ENCODE measurements around the gene SIAH1. TPM values are rescaled to one million over a fixed set of nuclear protein-coding genes. Genes with fewer than 3 reads are reported as not detected.
A peak's percentile ranks its signal among the peaks of the same experiment; 100 is the strongest.

SIAH1 gene
- total and polyA plus RNA-seq, 9 of the 15 experiments (the other 6 are each of a cell fraction or from before 2014, with no cell fraction given), result 4.1 to 14.3 (median 12.5) TPM

DNA sequence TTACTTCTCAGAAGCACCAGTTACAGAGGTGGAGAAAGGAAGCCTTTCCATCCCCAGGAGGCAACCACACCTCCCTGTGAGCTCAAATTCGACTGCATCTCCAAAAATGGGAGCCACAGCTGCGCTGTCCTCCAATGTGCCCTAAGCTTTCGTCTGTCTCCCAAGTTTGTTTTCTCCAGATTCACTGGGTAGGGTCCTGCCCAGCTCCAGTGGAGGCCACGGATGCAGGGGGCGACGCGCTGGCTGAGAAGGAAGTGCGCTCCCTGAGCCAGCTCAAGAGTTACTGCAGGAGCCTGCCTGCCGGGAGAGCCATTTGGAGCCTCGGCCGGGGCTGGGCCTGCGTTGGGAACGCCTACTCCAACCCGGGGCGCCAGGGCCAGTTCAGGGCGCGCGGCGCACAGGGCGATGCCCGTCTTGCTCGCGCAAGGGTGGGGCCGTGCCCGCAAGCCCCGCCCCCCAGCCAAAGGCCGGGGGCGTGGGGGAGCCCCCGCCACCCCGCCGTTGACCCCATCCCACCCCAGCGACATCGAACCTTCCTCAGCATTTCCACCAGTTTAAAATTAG is 19.5 kb downstream of the SIAH1 start (continued):
- TF ChIP-seq, protein P1, sequence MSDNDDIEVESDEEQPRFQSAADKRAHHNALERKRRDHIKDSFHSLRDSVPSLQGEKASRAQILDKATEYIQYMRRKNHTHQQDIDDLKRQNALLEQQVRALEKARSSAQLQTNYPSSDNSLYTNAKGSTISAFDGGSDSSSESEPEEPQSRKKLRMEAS (CRISPR knock-in tag; IDR thresholded peaks at IDR 0.05), result peak; percentile 53; the same call in 1 of the 2 replicates
- no peak for TF ChIP-seq RHOXF2B (CRISPR knock-in tag; conservative IDR thresholded peaks at IDR 0.05)
- TF ChIP-seq PTBP1 (IDR thresholded peaks at IDR 0.05; ENCODE audit: low read depth, low read length), result no peak
- TF ChIP-seq NFE2L1 (tag; IDR thresholded peaks at IDR 0.05; ENCODE audit: borderline replicate concordance, low read depth), result no peak
- no peak for TF ChIP-seq ZNF76 (CRISPR knock-in tag; IDR thresholded peaks at IDR 0.05; ENCODE audit: borderline replicate concordance)
- TF ChIP-seq RFX7 (CRISPR knock-in tag; IDR thresholded peaks at IDR 0.05), result no peak
- TF ChIP-seq C11orf30 (IDR thresholded peaks at IDR 0.05; ENCODE audit: low read depth), result no peak
- no peak for TF ChIP-seq XRCC4 (IDR thresholded peaks at IDR 0.05; ENCODE audit: extremely low read depth, insufficient read depth, insufficient read length)
- no peak for TF ChIP-seq PHB (CRISPR knock-in tag; IDR thresholded peaks at IDR 0.05)
- peak; percentile 43; the same call in 1 of the 2 replicates for TF ChIP-seq MYC (IDR thresholded peaks at IDR 0.05; ENCODE audit: low read depth, low read length)
- no peak for TF ChIP-seq MYC (CRISPR knock-in tag; IDR thresholded peaks at IDR 0.05; ENCODE audit: borderline replicate concordance, low read depth)
- no peak for TF ChIP-seq CEBPB (tag; IDR thresholded peaks at IDR 0.05)
- peak in 1 of 2 experiments; percentile 59; a peak in 1 of 4 replicates for TF ChIP-seq SIN3A (IDR thresholded peaks at IDR 0.05; ENCODE audit: borderline replicate concordance in 2 of 2, control insufficient read depth in 1 of 2, low read depth in 2 of 2, low read length in 2 of 2)
- TF ChIP-seq MEF2D (tag; conservative IDR thresholded peaks at IDR 0.05; ENCODE audit: low read depth), result no peak
- peak; percentile 79; the same call in 1 of the 2 replicates for TF ChIP-seq POLR2H (tag; IDR thresholded peaks at IDR 0.05; ENCODE audit: low read depth)
- no peak for TF ChIP-seq NR4A1 (CRISPR knock-in tag; IDR thresholded peaks at IDR 0.05)
- no peak for TF ChIP-seq NR4A1 (tag; IDR thresholded peaks at IDR 0.05)
- TF ChIP-seq MCM5 (IDR thresholded peaks at IDR 0.05; ENCODE audit: low read depth), result no peak
- TF ChIP-seq, protein P2, sequence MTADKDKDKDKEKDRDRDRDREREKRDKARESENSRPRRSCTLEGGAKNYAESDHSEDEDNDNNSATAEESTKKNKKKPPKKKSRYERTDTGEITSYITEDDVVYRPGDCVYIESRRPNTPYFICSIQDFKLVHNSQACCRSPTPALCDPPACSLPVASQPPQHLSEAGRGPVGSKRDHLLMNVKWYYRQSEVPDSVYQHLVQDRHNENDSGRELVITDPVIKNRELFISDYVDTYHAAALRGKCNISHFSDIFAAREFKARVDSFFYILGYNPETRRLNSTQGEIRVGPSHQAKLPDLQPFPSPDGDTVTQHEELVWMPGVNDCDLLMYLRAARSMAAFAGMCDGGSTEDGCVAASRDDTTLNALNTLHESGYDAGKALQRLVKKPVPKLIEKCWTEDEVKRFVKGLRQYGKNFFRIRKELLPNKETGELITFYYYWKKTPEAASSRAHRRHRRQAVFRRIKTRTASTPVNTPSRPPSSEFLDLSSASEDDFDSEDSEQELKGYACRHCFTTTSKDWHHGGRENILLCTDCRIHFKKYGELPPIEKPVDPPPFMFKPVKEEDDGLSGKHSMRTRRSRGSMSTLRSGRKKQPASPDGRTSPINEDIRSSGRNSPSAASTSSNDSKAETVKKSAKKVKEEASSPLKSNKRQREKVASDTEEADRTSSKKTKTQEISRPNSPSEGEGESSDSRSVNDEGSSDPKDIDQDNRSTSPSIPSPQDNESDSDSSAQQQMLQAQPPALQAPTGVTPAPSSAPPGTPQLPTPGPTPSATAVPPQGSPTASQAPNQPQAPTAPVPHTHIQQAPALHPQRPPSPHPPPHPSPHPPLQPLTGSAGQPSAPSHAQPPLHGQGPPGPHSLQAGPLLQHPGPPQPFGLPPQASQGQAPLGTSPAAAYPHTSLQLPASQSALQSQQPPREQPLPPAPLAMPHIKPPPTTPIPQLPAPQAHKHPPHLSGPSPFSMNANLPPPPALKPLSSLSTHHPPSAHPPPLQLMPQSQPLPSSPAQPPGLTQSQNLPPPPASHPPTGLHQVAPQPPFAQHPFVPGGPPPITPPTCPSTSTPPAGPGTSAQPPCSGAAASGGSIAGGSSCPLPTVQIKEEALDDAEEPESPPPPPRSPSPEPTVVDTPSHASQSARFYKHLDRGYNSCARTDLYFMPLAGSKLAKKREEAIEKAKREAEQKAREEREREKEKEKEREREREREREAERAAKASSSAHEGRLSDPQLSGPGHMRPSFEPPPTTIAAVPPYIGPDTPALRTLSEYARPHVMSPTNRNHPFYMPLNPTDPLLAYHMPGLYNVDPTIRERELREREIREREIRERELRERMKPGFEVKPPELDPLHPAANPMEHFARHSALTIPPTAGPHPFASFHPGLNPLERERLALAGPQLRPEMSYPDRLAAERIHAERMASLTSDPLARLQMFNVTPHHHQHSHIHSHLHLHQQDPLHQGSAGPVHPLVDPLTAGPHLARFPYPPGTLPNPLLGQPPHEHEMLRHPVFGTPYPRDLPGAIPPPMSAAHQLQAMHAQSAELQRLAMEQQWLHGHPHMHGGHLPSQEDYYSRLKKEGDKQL (CRISPR knock-in tag; IDR thresholded peaks at IDR 0.05; ENCODE audit: borderline replicate concordance), result no peak
- no peak for TF ChIP-seq KDM1A (IDR thresholded peaks at IDR 0.05)
- no peak for TF ChIP-seq PYGO2 (tag; IDR thresholded peaks at IDR 0.05)
- TF ChIP-seq MTA3 (IDR thresholded peaks at IDR 0.05; ENCODE audit: borderline replicate concordance), result peak; percentile 80; the same call in 1 of the 2 replicates
- peak; percentile 88 for TF ChIP-seq CCNT2 (IDR thresholded peaks at IDR 0.05; ENCODE audit: borderline replicate concordance, extremely low read depth, insufficient read length, low read depth, low read length)
- TF ChIP-seq RBBP5 (IDR thresholded peaks at IDR 0.05; ENCODE audit: borderline replicate concordance, insufficient read depth, low read length, poor library complexity, severe bottlenecking), result no peak
- TF ChIP-seq CHD2 (IDR thresholded peaks at IDR 0.05; ENCODE audit: low read depth, low read length), result no peak

All from K562 (cell line).